D341Med (cell line): ENCODE results near the gene APOBR.
"Not testable (repeated sequence)": the region's sequence is repeated elsewhere in the genome, so short reads cannot be mapped to it uniquely, and the experiment has no call there.

Experiments
- DNase-seq: peaks from one replicate; pipeline ENCODE4 v3.0.0; 2012; ENCODE audit warnings: low spot score

The APOBR gene

DNA sequence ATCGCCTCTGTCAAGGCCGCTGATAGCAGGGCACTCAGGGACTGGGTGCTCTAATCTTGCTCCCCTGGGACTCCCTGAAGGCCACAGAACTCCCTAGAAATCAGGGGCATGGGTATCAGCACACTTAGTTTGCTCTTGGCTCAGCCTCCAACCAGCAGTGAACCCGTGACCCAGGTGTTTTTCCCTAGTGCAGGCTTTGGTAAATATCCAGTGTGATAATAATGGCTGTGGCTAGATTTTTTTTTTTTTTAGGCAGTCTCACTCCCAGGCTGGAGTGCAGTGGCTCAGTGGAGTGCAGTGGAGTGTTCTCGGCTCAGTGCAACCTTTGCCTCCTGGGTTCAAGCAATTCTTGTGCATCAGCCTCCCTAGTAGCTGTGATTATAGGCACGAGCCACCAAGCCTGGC is 34.0 kb downstream of the APOBR start:
- DNase-seq = no peak

DNA sequence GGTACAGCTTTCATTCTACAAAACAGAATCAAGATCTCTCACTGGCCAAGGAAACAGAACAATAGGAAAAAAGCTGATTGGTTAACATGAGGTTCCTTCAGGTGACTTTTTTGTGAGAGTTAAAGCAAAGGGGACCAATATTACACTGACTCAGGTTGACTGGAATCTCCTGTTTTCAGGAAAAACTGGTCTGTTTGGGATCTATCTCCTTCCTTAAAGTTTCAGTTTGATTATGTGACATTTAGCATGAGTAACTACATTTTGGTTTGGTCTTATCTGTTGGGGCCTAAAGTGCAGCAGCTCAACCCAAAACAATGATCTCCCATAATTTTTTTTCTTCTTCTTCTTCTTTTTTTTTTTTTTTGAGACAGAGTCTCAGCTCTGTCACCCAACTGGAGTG is 34.7 kb downstream of the APOBR start:
- DNase-seq = no peak

DNA sequence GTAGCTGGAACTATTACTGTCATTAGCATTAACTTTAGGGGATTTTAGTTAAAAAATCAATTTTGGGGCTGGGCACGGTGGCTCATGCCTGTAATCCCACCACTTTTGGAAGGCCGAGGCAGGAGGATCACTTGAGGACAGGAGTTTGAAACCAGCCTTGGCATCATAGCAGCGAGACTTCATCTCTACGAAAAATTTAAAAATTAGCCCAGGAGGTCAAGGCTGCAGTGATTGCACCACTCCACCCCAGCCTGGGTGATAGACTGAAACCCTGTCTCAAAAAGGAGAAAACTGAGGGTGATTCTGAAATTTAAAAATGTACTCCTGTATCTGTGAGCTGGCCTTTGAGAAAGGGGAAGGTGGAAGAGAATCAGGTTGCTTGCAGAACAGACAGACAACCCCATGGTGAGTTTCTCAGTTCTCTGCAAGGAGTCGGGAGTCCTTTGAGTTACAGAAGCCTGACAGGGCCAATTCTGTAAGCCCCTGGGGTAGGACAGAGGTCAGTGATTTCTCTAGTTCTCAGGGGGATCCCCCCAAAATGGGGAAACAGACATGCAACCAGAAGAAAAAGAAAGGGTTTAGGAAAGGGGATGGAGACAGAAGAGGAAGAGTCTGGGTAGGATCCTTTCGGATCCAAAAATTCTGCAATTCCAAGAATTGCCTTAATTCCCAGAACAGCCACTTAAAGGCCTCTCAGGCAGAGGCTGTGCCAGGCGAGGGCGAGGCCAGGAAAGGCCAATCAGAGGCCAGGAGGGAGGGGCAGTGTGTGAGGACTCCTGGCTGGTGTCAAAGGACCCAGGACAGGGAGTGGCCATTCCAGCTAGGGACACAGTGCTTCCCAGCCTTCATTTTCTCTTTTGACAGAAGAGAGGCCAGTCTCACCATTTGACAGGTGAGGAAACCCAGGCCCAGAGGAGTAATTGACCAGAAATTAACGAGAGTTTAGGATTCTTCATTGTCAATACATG is 37.6 kb downstream of the APOBR start:
- no peak for DNase-seq

DNA sequence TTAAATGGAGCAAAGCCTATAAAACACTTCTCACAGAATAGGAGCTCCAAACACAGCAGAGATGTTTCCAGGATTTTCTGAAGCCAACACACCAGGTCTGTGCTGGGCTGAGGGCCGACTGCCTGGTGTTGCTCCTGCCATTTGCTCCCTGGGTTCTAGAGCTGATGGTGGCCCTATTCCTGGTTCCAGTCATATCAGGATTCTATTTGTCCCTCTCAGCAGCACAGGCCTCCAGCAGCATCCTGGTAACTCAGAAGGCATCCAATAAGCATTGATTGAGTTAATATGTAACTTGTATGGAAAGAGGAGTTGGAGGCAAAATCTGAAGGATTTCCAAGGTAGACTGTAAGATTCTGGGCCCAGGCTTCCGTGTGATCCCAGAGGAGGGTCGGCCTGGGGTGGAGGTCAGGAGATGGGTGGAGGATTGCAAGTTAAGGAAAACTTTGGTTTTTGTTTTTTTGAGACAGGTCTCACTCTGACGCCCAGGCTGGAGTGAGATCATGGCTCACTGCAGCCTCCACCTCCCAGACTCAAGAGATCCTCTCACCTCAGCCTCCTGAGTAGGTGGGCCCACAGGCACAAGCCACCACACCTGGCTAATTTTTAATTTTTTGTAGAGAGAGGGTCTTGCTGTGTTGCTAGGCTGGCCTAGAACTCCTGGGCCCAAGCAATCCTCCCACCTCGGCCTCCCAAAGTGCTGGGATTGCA is 38.7 kb downstream of the APOBR start:
- DNase-seq = no peak

DNA sequence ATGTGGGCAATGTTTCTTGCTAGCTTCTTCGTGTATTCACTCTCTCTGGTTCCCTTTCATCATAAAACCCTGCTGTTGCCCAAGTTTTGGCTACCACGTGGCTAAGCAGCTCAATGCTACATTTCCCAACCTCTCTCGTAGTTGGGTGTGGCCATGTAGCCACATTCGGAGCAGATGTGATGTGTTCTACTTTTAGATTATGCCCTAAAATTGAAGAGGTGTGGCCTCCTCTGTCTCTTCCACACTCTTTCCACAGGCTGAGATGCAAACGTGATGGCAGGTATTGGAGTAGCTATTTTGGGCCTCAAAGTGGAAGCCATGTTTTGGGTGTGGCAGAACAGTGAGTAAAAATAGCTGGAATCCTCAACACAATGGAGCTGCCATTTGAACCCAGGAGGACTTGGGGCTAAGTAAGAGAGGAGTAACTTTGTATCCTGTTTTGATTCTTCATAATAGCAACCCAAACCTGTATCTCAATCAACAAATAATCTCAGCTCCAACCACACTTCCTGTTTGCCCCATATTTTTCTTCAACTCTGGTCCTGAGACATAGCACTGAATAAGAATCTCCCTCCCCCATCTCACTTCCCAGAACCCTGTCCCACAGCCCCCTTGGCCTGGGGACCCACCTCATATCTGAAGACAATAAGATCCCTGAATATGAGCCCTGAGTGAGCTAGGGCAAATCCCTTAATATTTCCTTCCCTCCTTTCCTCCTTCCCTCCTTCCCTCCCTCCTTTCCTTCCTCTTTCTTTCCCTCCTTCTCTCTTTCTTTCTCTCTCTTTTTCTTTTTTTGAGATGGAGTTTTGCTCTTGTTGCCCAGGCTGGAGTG is 40.3 kb downstream of the APOBR start:
- no peak for DNase-seq

DNA sequence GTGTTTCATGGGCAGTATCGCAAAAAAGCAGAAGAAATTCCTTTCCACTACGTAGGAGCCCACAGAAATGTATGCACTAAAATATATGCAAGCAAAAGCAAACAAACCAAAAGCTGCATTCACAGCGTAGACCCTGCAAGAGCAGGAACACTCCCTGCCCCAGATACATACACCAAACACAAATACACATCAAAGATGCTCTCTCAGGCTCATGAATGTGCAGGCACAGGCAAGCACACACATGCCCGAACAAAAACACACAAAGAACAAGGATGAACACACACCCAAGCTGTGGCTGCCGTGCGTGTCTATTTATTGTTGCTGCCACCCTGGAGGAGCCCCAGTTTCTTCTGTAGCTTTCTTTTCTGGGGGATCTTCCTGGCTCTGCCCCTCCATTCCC is 42.6 kb downstream of the APOBR start:
- no peak for DNase-seq

DNA sequence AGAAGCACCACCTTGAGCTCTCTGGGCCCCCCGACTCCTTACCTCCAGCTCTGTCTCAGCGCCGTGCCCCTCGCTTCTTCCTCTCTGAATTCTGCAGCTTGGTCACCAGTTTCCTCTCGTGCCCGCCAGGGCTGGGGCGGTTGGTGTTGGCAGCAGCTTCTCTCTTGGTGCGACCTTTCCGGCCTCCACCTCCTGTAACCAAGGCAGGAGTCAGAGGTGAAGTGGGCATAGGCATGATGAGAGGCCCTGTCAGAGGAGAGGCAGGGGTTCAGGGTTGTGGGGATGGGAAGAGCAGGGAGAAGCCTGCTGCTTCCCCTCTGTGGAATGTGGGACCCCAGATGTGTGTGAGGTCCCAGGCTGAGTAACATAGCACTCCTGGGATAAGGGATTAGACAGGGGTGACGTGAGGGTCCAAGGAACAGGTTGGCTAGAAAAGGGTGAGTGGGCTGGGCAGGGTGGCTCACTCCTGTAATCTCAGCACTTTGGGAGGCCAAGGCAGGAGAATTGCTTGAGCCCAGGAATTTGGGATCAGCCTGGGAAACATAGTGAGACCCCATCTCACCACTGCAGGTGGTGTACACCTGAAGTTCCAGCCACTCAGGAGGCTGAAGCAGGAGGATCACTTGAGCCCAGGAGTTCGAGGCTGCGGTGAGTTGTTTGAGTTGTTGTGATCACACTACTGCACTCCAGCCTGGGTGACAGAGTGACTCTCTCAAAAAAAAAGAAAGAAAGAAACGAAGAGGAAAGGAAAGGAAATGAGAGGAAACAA is 43.7 kb downstream of the APOBR start:
- DNase-seq = no peak

DNA sequence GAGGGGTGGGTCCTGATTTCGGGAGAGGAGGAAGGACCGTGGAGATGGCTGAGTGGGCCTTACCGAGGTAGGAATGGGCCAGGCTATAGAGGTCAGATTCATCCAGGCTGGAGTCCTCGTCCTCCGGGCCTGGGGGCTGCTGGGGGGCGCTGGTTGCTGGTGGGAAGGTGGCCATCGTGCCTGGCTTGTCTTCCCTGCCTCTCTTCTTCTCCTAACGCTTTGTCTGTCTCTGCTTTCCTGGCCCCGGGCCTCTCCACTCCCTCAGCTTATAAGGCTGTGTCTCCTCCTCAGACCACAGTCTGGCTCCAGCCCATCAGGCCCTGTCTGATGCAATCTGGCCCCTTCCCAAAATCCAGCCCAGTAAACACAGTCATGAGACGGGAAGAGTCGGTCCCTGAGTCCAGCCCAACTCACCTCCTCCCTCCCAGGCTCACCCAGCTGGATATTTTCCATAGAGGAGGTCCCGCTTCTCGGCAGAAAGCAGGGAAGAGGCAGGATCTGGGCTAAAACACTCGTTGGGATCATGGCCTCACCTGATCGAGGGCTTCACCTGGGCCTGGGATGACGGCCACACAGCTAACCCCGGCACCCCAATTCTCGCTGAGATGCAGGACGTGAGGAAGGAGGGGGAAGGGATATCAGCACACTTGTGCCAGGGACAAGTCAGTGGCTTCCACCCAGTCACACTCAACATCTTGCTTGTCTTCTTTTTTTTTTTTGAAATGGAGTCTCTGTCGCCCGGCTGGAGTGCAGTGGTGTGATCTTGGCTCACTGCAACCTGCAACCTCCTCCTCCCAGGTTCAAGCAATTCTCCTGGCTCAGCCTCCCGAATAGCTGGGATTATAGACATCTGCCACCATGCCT is 44.5 kb downstream of the APOBR start, which contains the start of gene NUPR1:
Gene NUPR1 (minus strand): TSS at position 242 of the 864 bp plus-strand sequence. CDS start 67 bp downstream, at position 175.
- no peak for DNase-seq

DNA sequence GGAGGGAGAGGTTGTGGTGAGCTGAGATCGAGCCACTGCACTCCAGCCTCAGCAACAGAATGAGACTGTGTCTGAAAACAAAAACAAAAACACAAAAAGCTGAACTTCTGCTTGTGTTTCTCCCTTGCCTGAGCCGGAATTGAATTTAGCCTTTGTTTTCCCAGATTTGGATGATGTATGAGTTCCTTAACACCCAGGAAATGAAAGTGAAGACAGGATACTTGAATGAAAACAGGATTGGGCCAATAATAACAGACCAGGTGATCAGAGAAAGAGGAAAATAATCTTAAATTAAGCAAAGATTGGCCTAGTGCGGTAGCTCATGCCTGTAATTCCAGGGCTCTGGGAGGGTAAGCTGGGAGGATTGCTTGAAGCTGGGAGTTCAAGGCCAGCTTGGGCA is 45.9 kb downstream of the APOBR start:
- DNase-seq = no peak

DNA sequence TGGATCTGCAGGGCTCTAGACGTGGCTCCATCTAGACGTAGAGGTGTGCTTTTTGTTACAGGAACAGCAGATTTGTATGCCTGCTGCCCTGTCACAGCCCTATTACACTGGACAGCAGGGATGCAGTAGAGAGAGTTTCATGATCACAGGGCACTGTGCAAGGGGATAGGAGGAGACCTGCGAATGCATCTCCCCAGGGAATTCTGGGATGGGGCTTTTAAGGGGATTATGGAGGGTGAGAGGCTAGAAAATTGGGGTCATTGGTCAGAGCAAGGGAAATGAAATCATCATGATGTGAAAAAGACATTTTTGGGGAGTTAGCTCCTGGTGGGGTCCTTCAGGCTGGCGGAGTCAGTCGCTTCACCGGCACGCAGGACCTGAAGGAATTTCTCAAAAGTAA is 48.2 kb downstream of the APOBR start:
- no peak for DNase-seq

DNA sequence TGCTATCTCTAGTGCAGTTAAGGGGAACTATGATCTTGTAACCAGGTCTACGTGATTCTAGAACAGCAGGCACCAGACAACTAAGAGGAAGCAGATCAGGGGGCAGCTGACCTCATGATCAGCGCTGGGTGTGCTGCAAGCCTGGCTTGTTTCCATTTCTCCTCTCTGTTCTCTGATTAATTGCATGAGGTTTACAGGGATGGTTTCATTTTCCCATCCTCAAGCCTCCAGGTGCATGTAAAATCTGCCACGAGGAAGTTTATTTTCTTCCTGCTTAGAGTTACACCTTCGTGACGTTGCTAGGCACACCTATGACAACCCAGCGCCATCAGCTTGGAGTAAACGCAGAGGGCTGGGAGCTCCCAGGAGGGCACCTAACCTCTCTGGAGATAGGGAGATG is 48.6 kb downstream of the APOBR start:
- DNase-seq = no peak

DNA sequence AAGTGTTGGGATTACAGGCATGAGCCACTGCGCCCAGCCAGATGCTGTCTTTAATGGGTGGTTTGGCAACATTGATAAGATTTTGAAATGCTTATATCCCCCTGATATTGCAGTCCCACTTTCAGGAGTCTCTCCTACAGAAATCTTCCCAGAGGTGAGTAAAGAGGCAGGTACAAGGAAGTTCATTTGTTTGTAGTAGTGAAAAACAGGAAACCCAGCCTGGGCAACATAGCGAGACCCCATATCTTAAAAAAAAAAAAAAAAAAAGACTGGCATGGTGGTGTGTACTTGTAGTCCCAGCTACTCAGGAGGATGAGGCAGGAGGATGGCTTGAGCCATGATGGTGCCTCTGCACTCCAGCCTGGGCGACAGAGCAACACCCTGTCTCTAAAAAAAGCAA is 50.6 kb downstream of the APOBR start:
- no peak for DNase-seq

DNA sequence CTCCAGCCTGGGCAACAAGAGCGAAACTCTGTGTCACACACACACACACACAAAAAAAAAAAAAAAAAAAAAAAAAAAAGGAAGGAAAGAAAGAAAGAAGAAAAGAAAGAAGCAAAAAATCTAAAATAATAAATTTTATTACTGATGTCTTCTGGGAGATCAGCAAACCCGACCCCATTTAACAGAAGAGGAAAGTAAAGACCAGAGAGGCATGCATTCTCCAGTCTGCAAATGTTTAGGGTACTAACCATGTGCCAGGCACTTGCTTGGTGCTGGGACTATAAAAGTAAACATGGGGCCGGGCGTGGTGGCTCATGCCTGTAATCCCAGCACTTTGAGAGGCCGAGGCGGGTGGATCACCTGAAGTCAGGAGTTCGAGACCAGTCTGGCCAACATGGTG is 51.5 kb downstream of the APOBR start:
- not testable (repeated sequence) for DNase-seq

DNA sequence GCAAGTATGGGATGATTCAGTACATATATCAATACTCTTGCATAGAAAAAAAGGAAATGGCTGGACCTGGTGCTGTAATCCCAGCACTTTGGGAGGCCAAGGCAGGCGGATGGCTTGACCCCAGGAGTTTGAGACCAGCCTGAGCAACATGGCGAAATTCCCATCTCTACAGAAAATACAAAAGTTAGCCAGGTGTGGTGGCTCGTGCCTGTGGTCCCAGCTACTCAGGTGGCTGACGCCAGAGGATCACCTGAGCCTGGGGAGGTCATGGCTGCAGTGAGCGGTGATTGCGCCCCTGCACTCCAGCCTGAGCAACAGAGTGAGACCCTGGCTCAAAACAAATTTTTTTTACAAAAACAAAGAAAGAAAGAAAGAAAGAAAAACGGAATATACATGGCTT is 52.2 kb downstream of the APOBR start:
- DNase-seq = no peak

DNA sequence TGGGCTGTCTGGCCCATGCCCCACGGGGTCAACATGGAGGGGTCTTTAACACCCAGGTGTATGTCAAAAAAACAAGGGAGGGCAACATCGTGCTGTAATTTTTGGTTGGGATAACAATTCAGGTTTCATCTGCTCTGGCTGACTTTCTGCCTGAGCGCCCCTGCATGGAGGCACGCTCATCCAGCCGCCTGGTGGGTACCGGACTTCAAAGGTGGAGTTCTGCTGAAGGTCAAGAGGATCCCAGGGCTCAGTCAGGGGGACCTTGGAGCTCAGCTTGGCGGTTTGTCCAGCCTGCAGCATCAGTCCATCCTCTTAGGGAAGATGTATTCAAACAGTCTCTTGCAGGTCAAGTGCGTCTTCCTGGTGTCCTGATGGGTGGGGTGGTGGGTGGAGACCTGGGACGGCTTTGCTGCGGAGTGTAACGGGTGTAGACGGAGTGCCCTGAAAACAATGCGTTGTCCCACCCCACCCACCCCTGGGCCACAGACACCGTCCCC is 53.9 kb downstream of the APOBR start:
- no peak for DNase-seq
